ENCODE data around the gene KRTAP12-1. TPM values are rescaled to one million over a fixed set of nuclear protein-coding genes. Genes with fewer than 3 reads are reported as not detected.

KRTAP12-1 gene
- total RNA-seq, 1 donor from 2014 or later, result not detected

GRCh38 chr21:44650265-44650972, 31.5 kb downstream of the KRTAP12-1 start:
- Mint-ChIP-seq H3K36me3 (ENCODE audit: unreplicated experiment) (no peaks in the 10 kb centered on the region), H3K27ac (ENCODE audit: unreplicated experiment) (no peak overlapping the region), H3K4me1 (ENCODE audit: low read depth, unreplicated experiment) (peaks cover 6% of the 10 kb centered on the region), H3K4me3 (ENCODE audit: unreplicated experiment) (no peak overlapping the region), H3K27me3 (ENCODE audit: unreplicated experiment) (peaks cover 9% of the 10 kb centered on the region), H3K9me3 (ENCODE audit: unreplicated experiment) (peaks cover 18% of the 10 kb centered on the region)
- DNase-seq, result no peak
- TF ChIP-seq, protein P1, sequence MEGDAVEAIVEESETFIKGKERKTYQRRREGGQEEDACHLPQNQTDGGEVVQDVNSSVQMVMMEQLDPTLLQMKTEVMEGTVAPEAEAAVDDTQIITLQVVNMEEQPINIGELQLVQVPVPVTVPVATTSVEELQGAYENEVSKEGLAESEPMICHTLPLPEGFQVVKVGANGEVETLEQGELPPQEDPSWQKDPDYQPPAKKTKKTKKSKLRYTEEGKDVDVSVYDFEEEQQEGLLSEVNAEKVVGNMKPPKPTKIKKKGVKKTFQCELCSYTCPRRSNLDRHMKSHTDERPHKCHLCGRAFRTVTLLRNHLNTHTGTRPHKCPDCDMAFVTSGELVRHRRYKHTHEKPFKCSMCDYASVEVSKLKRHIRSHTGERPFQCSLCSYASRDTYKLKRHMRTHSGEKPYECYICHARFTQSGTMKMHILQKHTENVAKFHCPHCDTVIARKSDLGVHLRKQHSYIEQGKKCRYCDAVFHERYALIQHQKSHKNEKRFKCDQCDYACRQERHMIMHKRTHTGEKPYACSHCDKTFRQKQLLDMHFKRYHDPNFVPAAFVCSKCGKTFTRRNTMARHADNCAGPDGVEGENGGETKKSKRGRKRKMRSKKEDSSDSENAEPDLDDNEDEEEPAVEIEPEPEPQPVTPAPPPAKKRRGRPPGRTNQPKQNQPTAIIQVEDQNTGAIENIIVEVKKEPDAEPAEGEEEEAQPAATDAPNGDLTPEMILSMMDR (IDR thresholded peaks at IDR 0.05; ENCODE audit: partially characterized antibody, unreplicated experiment), result no peak

GRCh38 chr21:44649521-44650100, 32.4 kb downstream of the KRTAP12-1 start:
- no peak for DNase-seq
- H3K36me3 Mint-ChIP-seq (ENCODE audit: unreplicated experiment), result peaks cover 6% of the 10 kb centered on the region
- peaks cover 6% of the 10 kb centered on the region for H3K4me1 Mint-ChIP-seq (ENCODE audit: low read depth, unreplicated experiment)
- TF ChIP-seq, protein P1 (IDR thresholded peaks at IDR 0.05; ENCODE audit: partially characterized antibody, unreplicated experiment), result no peak
- H3K27me3 Mint-ChIP-seq (ENCODE audit: unreplicated experiment), result peaks cover 9% of the 10 kb centered on the region
- no peak overlapping the region for H3K4me3 Mint-ChIP-seq (ENCODE audit: unreplicated experiment)
- peaks cover 22% of the 10 kb centered on the region for H3K9me3 Mint-ChIP-seq (ENCODE audit: unreplicated experiment)
- no peak overlapping the region for H3K27ac Mint-ChIP-seq (ENCODE audit: unreplicated experiment)

DNA sequence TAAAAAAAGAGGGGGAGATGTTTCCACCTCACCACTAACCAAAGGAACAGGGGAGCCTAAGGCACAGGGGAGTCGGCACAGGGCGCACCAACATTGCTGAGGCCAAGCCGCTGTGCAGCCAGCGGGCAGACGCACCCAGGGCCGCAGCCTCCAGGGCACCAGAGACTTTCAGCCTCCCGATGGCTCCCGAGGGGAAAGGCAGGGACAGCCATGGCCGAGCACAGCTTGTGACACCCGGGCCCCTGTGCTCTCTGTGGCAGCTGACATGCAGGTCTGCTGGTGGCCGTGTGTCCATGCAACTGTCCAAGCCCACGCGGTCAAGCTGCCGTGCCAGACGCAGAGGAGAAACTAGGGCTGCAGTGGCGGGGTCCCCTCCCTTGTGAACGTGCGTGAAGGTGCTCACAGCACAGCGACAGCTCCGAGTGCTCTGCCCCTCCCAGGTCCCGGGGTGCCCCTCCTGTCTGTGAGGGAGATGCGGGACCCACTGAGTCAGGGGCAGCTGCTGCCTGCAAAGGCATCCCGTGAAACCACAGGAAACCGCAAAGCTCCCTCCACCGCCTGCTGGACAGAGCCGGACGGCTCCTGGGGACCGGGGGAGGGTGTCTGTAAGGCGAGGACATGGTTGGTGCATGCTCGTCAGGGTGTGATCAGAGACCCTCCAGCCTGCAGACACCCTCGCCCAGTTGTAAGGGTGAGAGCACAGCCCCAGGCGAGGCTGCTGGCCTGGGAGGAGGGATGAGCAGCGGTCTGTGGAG, 33.2 kb downstream of the KRTAP12-1 start:
- TF ChIP-seq, protein P1 (IDR thresholded peaks at IDR 0.05; ENCODE audit: partially characterized antibody, unreplicated experiment), result no peak
- DNase-seq, result no peak
- H3K4me1 Mint-ChIP-seq (ENCODE audit: low read depth, unreplicated experiment), result peaks cover 6% of the 10 kb centered on the region
- peaks cover 9% of the 10 kb centered on the region for H3K27me3 Mint-ChIP-seq (ENCODE audit: unreplicated experiment)
- H3K27ac Mint-ChIP-seq (ENCODE audit: unreplicated experiment), result no peak overlapping the region
- no peak overlapping the region for H3K4me3 Mint-ChIP-seq (ENCODE audit: unreplicated experiment)
- peaks cover 24% of the 10 kb centered on the region for H3K9me3 Mint-ChIP-seq (ENCODE audit: unreplicated experiment)
- peaks cover 13% of the 10 kb centered on the region for H3K36me3 Mint-ChIP-seq (ENCODE audit: unreplicated experiment)

- H3K9me3 Mint-ChIP-seq (ENCODE audit: unreplicated experiment), result peaks cover 22% of the 10 kb centered on the region
- TF ChIP-seq, protein P1 (IDR thresholded peaks at IDR 0.05; ENCODE audit: partially characterized antibody, unreplicated experiment), result no peak
Observed at GRCh38 chr21:44647222-44647552, 34.8 kb downstream of the KRTAP12-1 start.

More at GRCh38 chr21:44647222-44647552, 34.8 kb downstream of the KRTAP12-1 start:
- peak; percentile 42 for DNase-seq
- Mint-ChIP-seq H3K4me1 (ENCODE audit: low read depth, unreplicated experiment) (peaks cover 6% of the 10 kb centered on the region), H3K27me3 (ENCODE audit: unreplicated experiment) (peaks cover 9% of the 10 kb centered on the region), H3K27ac (ENCODE audit: unreplicated experiment) (peak overlapping the region; percentile 64), H3K36me3 (ENCODE audit: unreplicated experiment) (peaks cover 16% of the 10 kb centered on the region), H3K4me3 (ENCODE audit: unreplicated experiment) (peak overlapping the region; percentile 15)
